OCI-M2 (cell line): Measurements from ENCODE around the gene BRD9.
"Not testable (repeated sequence)": the region's sequence is repeated elsewhere in the genome, so short reads cannot be mapped to it uniquely, and the experiment has no call there.

Source experiments
- DNase-seq: peaks from one replicate; lab custom pipeline; 2025; ENCODE audit not compliant: unreplicated experiment; lab: John Stamatoyannopoulos, UW

The BRD9 gene

GRCh38 chr5:892394-893136 lies at the start of gene BRD9, which contains the start of gene TRIP13:
TSS of gene BRD9 (minus strand) at chr5:892801. CDS start at chr5:892657, 144 bp downstream.
TSS of gene TRIP13 (plus strand) at chr5:892884. CDS start at chr5:892999, 115 bp downstream.
- no peak for DNase-seq

- DNase-seq = not testable (repeated sequence)
Measured at GRCh38 chr5:940741-941140, 48.1 kb upstream of the BRD9 start.

GRCh38 chr5:939368-939767 lies 46.8 kb upstream of the BRD9 start:
- DNase-seq = no peak

GRCh38 chr5:937151-937924 lies 44.7 kb upstream of the BRD9 start:
- no peak for DNase-seq

- DNase-seq = no peak
Measured at GRCh38 chr5:936149-937144, 43.8 kb upstream of the BRD9 start.

GRCh38 chr5:935510-936084 lies 43.0 kb upstream of the BRD9 start:
- DNase-seq = no peak

- not testable (repeated sequence) for DNase-seq
Measured at GRCh38 chr5:934381-934967, 41.9 kb upstream of the BRD9 start.

GRCh38 chr5:933951-934350 lies 41.4 kb upstream of the BRD9 start:
- not testable (repeated sequence) for DNase-seq

GRCh38 chr5:933251-933861 lies 40.8 kb upstream of the BRD9 start:
- no peak for DNase-seq

GRCh38 chr5:932628-933250 lies 40.1 kb upstream of the BRD9 start:
- no peak for DNase-seq

- DNase-seq = no peak
Measured at GRCh38 chr5:932151-932627, 39.6 kb upstream of the BRD9 start.

- no peak for DNase-seq
Measured at GRCh38 chr5:931570-932145, 39.1 kb upstream of the BRD9 start.

GRCh38 chr5:930866-931265 lies 38.3 kb upstream of the BRD9 start:
- DNase-seq = no peak

GRCh38 chr5:929596-929995 lies 37.0 kb upstream of the BRD9 start:
- no peak for DNase-seq

GRCh38 chr5:929182-929581 lies 36.6 kb upstream of the BRD9 start:
- not testable (repeated sequence) for DNase-seq

- DNase-seq = no peak
Measured at GRCh38 chr5:927172-928015, 34.8 kb upstream of the BRD9 start.

- no peak for DNase-seq
Measured at GRCh38 chr5:926417-927171, 34.0 kb upstream of the BRD9 start.
